GM19043 (cell line): Measurements from ENCODE around the gene FYB2.

Source experiments
- ATAC-seq: cut with Tn5 transposase; IDR thresholded peaks from one replicate; pipeline ENCODE4 v1.9.1; 2021; ENCODE audit warnings: low read depth; ENCODE audit not compliant: unreplicated experiment

FYB2 gene

GRCh38 chr1:56819387-56819899, at the start of gene FYB2:
FYB2 (minus strand) TSS chr1:56819404; CDS start chr1:56819290, 114 bp downstream.
- ATAC-seq, result no peak

- no peak for ATAC-seq
These were observed 49.6 kb upstream of the FYB2 start for GRCh38 chr1:56868761-56869160.

GRCh38 chr1:56867491-56867890, 48.3 kb upstream of the FYB2 start:
- no peak for ATAC-seq

DNA sequence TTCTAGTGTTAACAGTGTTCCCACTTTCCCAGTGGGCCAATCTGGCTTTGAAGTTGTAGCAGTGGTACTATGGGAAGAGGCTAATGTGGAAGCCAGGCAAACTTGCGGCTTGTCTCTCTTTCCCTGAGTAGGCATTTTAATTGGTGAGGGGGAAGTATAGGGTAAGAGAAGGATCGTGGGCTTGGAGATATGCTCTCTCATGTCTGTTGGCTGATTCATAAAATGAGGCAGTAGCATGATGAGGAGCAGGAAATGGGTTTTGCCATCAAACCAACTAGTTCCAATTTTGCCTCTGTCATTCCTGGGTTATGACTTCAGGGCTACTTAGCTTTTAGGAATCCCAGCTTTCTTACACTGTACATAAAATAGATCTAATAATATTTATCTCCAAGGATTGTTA, 47.5 kb upstream of the FYB2 start:
- ATAC-seq, result no peak

DNA sequence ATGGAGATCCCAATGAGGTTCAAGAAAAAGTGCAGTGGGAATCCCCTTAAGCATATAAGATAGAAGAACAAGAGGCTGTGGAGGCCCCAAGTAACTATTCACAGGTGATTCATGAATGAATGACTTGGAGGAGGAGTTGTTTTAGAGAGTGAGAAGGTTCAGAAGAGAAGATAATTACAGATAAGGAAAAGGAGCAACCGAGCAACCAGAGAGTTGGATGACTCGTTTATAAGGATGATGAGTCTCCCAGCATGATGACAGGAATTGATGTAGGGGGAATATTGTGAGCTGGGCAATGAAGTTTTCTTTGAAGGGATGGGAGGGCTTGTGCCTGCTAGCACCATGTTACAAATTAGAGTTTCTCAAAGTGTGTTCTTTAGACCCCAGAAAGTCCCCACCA, 45.2 kb upstream of the FYB2 start:
- ATAC-seq, result no peak

- no peak for ATAC-seq
These were observed 44.2 kb upstream of the FYB2 start for GRCh38 chr1:56863265-56863992.

- no peak for ATAC-seq
These were observed 40.1 kb upstream of the FYB2 start for GRCh38 chr1:56859287-56859686.

DNA sequence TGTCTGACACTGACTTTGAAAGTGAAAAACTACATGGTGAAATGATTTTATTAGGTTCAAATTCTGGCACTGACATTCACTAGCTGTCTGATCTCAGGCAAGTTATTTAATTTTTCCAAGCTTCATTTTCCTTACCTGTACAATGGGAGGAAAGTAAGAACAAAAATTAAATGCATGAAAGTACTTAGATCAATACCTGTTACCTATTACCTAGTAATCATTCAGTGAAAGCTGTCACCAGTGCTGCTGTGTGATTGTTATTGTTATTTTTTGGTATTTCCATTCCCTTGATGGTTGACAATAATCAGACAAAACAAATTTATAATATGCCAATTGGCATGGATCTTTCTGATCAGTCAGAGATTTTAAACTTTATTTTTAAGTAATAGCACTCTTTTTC, 37.0 kb upstream of the FYB2 start:
- no peak for ATAC-seq

DNA sequence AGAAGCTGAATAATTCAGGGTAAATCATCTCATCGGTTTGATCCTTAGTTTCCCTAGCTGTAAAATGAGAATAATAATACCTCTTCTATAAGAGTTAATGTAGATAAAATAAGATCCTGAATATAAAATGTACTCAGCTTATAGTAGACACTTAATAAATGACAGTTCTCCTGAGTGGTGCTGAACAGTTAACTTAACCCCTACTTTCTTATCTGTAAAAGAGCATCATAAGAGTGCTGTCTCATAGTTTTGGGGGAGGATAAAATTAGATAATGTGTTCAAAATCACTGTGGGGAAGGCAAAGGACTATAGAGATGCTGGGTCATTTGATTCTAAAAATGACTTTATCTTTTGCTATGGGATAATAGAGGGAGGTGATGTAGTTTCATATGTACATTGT, 36.0 kb upstream of the FYB2 start:
- ATAC-seq, result no peak

DNA sequence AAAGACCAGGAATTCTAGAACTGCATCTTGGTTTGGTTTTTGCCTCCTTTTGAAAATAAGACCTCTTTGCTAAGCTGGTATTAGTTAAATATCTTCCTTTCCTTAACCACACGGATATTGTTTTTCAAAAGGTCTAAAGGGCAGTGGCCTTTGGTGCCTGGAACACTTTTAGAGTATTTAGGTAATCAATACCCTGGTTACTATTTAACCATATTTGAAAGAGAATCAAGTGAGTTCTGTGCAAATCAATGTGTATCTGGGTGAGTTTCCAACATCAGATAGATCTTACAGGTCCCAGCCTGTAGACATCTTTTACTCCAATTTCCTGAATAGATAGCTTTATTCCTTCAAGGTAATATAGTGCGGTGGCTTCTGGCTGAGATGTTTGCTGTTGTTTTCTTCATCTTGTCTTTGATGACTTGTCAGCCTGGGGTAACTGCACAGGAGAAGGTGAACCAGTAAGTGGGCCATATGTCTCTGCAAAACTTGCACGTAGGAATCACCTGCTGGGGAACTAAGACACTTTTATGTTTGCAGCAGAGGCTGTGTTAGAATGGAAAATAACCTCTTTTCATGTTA, 35.4 kb upstream of the FYB2 start, which contains the start of gene C8A:
Gene C8A (plus strand): TSS at position 277 of the 579 bp plus-strand sequence. CDS start 105 bp downstream, at position 382.
- ATAC-seq, result no peak

DNA sequence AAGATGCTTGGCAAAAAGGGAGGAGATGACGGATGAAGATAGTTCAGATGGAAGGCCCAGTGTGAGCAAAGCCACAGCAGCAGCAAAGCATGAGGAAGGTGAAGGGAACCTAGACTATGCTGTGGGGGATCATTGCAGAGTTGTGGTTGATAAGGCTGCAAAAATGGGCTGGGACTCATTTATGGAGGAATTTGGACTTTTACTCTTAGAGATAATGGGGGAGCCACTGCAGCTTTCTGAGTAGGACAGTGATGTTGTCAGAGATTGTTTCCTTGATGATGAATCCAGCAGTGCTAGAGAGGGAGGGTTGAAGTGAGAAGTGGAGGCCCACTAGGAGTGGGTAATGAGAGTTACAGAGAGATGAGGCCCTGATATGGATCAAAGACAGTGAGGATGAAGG, 33.3 kb upstream of the FYB2 start:
- ATAC-seq, result no peak

- no peak for ATAC-seq
These were observed 31.7 kb upstream of the FYB2 start for GRCh38 chr1:56850922-56851321.

- no peak for ATAC-seq
These were observed 31.2 kb upstream of the FYB2 start for GRCh38 chr1:56850411-56850810.

DNA sequence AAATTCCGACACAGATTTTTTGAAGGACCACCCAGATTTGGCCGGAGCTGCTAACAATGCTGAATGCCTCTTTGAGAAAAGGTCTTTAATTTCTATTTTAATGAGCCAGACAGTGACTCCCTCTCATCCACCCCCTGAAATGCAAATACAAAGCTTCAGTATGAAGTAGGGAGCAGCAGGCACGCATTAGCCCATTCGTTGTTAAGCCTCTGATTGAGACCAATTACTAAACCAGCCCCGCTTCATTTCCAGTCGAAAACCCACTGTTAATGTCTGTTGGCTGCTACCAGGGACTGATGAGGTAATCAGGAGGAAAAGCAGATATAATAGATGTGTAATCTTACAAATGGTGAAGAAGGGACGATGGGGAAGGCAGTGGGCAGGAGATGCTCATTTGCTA, 30.5 kb upstream of the FYB2 start:
- ATAC-seq, result no peak

DNA sequence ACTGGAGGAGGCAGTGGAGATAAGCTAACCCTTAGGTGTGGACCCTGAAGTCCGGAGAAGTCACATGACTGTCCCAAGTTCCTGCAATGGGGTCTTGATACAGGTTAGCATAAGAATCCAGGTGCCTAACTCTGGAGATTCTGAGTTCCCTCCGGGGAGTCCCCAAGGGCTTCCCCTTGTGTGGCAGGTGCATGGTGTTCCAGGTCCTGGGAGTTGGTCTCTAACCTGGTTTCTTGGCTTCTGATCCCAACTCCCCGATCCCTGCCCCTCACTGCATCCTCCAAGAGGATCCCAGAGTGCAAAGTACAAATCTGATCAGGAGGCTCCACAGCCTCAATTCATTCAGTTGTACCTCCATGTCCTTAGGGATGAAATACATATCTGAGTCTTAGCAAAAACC, 26.1 kb upstream of the FYB2 start:
- ATAC-seq, result no peak

DNA sequence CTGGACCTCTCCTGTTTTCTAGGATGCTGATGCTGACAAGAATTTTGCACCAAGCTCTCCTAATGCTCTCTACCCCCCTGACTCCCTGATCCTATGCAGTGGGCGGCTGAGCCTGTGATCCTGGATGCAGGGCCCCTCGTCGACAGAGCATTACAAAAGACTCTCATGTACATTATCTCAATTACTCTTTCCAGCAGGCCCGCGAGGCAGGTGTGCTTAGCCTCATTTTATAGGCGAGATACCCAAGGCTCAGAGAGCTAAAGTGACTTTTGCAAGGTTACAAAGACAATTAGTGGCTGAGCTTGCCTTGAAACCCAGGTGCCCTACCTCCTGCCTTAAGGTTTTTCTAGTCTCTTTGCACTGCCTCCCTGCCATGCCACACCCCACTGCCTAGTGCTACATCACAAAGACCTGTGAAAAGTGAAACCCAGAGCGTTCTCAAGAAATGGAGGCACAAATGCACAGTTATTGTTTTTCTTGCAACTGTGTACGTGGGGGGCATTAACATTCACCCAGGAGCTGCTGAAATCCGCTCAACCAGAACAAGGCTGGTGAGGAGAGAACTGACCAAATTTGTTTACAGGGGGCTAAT, 25.4 kb upstream of the FYB2 start:
- no peak for ATAC-seq

DNA sequence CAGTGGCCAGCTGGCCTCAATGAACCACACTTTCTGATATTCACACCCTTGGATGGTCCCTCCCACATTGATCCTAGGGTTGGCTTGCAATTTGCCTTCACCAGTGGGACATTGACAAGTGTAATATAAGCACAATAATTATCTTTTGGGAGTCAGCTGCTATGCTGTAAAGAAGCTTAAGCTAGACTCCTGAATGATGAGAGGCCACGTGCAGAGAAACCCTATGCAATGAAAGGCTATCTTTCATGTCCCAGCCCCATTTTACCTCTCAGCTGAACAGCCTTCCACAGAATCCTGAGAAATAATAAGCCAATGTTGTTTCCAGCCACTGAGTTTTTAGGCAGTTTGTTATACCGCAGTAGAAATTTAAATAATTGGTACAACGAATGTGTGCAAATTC, 24.3 kb upstream of the FYB2 start:
- ATAC-seq, result no peak

GRCh38 chr1:56838759-56839158, 19.6 kb upstream of the FYB2 start:
- ATAC-seq, result no peak

DNA sequence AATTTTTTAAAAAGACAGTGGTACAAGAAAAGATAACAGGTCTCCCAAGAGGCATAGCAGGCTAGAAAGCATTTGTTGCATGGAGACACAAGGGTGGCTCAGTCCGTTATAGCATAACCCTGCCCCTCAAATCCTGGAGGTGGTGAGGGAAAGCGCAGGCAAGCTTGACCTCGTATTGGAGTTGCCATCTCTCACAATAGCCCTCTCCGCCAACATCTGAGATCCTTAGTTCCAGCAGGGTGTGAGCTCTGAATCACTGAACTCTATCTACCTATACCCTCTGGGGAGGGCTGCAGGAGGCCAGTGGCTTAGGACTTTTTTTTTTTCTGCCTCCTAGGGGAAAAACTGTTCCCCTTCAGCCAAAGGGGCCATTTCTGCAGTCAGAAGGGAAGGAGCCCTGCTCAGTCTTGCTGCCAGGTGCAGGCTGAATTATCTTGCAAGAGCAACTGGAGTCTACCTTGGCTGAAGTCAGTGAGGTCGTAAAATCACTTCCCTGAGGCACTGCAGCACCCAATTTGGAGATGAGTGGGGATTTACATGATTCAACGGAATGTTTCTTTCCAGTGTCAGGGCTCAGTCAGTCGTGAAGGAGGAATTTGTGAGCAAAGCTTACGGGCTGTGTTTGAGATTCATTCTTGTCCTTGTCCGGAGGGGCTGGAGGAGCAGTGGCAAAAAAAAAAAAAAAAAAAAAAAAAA, 18.2 kb upstream of the FYB2 start:
- no peak for ATAC-seq

DNA sequence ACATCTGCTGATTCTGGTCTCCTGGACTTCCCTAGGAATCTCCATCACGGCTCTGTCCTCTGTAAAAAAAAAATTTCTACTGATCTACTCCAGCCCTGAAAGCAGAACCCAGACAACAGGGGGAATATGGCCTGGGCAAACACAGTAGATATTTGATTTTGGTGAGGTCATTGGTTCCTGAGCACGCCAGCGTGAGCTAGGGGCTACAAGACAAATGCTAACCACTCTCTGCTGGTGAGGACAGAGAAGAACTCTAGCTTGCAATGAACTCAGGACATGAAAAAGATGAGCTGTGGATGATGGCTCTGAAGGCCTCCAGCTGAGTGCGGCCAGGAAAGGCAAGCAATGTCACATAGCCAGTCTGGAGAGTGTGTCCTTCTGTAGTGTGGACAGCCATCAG, 17.2 kb upstream of the FYB2 start:
- no peak for ATAC-seq

GRCh38 chr1:56835657-56836056, 16.5 kb upstream of the FYB2 start:
- ATAC-seq, result no peak
